Activated T-cell treated with anti-CD3 and anti-CD28 coated beads, Interleukin-2, amount 50 U/mL, for 24 hours (primary cell): ENCODE results near the gene SYDE2.

Source experiments
- DNase-seq: peaks from one replicate; pipeline ENCODE4 v3.0.0-alpha.2; 2020
- H3K27ac Mint-ChIP-seq: 2 replicates; pipeline ENCODE4 v1.8.0; 2020; ENCODE audit warnings: mild to moderate bottlenecking, mixed read lengths
- H3K27me3 Mint-ChIP-seq: 2 replicates; pipeline ENCODE4 v1.8.0; 2020; ENCODE audit warnings: mixed read lengths
- H3K36me3 Mint-ChIP-seq: 2 replicates; pipeline ENCODE4 v1.8.0; 2020; ENCODE audit warnings: low read depth, mixed read lengths
- H3K4me1 Mint-ChIP-seq: 2 replicates; pipeline ENCODE4 v1.8.0; 2020; ENCODE audit warnings: low read depth, mixed read lengths
- H3K4me3 Mint-ChIP-seq: 2 replicates; pipeline ENCODE4 v1.8.0; 2020; ENCODE audit warnings: mild to moderate bottlenecking, moderate library complexity, mixed read lengths
- H3K9me3 Mint-ChIP-seq: 2 replicates; pipeline ENCODE4 v1.8.0; 2020; ENCODE audit warnings: mixed read lengths

SYDE2 gene

GRCh38 chr1:85135392-85135798 lies 65.4 kb downstream of the SYDE2 start:
- H3K4me1 Mint-ChIP-seq, result no peaks in the 10 kb centered on the region
- no peak overlapping the region for H3K4me3 Mint-ChIP-seq
- no peaks in the 10 kb centered on the region for H3K27me3 Mint-ChIP-seq
- H3K36me3 Mint-ChIP-seq, result no peaks in the 10 kb centered on the region
- no peak for DNase-seq
- no peak overlapping the region for H3K27ac Mint-ChIP-seq
- H3K9me3 Mint-ChIP-seq, result no peaks in the 10 kb centered on the region

GRCh38 chr1:85134583-85135391 lies 66.0 kb downstream of the SYDE2 start:
- no peaks in the 10 kb centered on the region for H3K36me3 Mint-ChIP-seq
- no peak overlapping the region for H3K27ac Mint-ChIP-seq

GRCh38 chr1:85133565-85134159 lies 67.2 kb downstream of the SYDE2 start:
- Mint-ChIP-seq H3K27me3 (no peaks in the 10 kb centered on the region), H3K27ac (no peak overlapping the region), H3K4me1 (no peaks in the 10 kb centered on the region), H3K36me3 (no peaks in the 10 kb centered on the region), H3K9me3 (no peaks in the 10 kb centered on the region), H3K4me3 (no peak overlapping the region)
- no peak for DNase-seq

More at GRCh38 chr1:85134583-85135391, 66.0 kb downstream of the SYDE2 start:
- Mint-ChIP-seq H3K4me1 (no peaks in the 10 kb centered on the region), H3K9me3 (no peaks in the 10 kb centered on the region), H3K27me3 (no peaks in the 10 kb centered on the region), H3K4me3 (no peak overlapping the region)
- DNase-seq, result no peak

DNA sequence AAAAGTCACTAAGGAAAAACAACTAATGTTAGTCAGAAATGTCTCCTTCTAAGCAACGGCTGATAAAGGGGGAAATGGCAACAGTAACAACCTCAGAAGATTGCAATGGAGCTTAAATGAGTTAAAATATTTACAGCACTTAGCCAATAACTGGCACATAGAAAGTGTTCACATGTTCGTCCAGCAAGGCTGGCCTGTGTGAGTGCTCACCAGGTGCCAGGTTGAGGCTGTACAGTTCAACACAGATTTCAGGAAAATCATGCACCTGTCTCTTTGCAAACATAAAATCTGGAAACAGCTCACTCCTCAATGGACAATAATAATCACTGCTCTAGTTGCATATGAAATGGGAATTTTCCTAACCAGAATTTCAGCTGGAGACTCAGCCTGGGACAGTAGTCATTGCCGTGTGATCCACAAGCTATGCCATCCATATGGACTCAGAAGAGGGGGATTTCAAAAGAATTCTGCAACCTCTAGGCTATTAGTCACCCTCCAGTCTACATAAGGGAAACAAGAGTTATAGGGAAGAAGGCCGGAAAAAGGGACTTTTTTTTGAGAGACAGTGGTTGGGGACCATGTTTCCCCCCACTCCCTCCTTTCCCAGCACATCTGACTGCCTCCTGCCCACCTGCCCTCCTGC lies 68.6 kb downstream of the SYDE2 start:
- H3K27ac Mint-ChIP-seq, result no peak overlapping the region
- H3K4me1 Mint-ChIP-seq, result no peaks in the 10 kb centered on the region
- DNase-seq, result no peak
- H3K9me3 Mint-ChIP-seq, result no peaks in the 10 kb centered on the region
- peaks cover 2% of the 10 kb centered on the region for H3K27me3 Mint-ChIP-seq
- H3K4me3 Mint-ChIP-seq, result no peak overlapping the region
- no peaks in the 10 kb centered on the region for H3K36me3 Mint-ChIP-seq

- H3K27me3 Mint-ChIP-seq, result peaks cover 2% of the 10 kb centered on the region
- no peak overlapping the region for H3K4me3 Mint-ChIP-seq
- no peaks in the 10 kb centered on the region for H3K36me3 Mint-ChIP-seq
- no peaks in the 10 kb centered on the region for H3K4me1 Mint-ChIP-seq
- DNase-seq, result no peak
- no peak overlapping the region for H3K27ac Mint-ChIP-seq
- H3K9me3 Mint-ChIP-seq, result no peaks in the 10 kb centered on the region
Measured at GRCh38 chr1:85128316-85128715, 72.5 kb downstream of the SYDE2 start.

- H3K4me3 Mint-ChIP-seq, result no peak overlapping the region
- H3K4me1 Mint-ChIP-seq, result no peaks in the 10 kb centered on the region
- no peaks in the 10 kb centered on the region for H3K36me3 Mint-ChIP-seq
Measured at GRCh38 chr1:85125891-85126290, 74.9 kb downstream of the SYDE2 start.

GRCh38 chr1:85124091-85124490 lies 76.7 kb downstream of the SYDE2 start:
- Mint-ChIP-seq H3K36me3 (no peaks in the 10 kb centered on the region), H3K4me1 (no peaks in the 10 kb centered on the region), H3K27ac (no peak overlapping the region), H3K4me3 (no peak overlapping the region), H3K27me3 (peaks cover 6% of the 10 kb centered on the region), H3K9me3 (no peaks in the 10 kb centered on the region)
- no peak for DNase-seq

More at GRCh38 chr1:85125891-85126290, 74.9 kb downstream of the SYDE2 start:
- Mint-ChIP-seq H3K27ac (no peak overlapping the region), H3K9me3 (no peaks in the 10 kb centered on the region), H3K27me3 (peaks cover 2% of the 10 kb centered on the region)
- no peak for DNase-seq

DNA sequence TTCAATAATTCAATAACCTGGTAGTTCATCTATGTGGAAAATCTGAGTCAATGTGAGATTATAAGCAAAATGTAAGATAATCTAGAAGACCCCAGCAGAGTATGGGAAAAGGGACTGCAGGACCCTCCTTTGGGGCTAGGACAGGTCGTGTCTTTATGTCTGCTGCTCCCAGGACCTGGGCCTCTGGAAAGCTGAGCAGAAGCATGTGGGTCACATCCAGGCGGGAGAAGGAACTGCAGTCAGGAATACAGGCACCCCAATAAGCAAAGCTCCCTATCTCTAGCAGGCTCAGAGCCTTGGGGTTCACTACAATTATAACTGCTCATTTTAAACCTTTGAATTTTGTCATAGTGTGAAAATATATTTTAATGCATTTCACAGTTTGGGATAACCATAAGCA lies 78.6 kb downstream of the SYDE2 start:
- Mint-ChIP-seq H3K4me1 (no peaks in the 10 kb centered on the region), H3K4me3 (no peak overlapping the region)

GRCh38 chr1:85121744-85122143 lies 79.1 kb downstream of the SYDE2 start:
- no peak for DNase-seq
- no peaks in the 10 kb centered on the region for H3K9me3 Mint-ChIP-seq
- no peak overlapping the region for H3K4me3 Mint-ChIP-seq
- peaks cover 4% of the 10 kb centered on the region for H3K27me3 Mint-ChIP-seq
- no peak overlapping the region for H3K27ac Mint-ChIP-seq
- H3K36me3 Mint-ChIP-seq, result no peaks in the 10 kb centered on the region
- no peaks in the 10 kb centered on the region for H3K4me1 Mint-ChIP-seq

More for the DNA sequence above, 78.6 kb downstream of the SYDE2 start:
- DNase-seq, result no peak
- H3K36me3 Mint-ChIP-seq, result no peaks in the 10 kb centered on the region
- H3K27ac Mint-ChIP-seq, result no peak overlapping the region
- no peaks in the 10 kb centered on the region for H3K9me3 Mint-ChIP-seq
- peaks cover 4% of the 10 kb centered on the region for H3K27me3 Mint-ChIP-seq

DNA sequence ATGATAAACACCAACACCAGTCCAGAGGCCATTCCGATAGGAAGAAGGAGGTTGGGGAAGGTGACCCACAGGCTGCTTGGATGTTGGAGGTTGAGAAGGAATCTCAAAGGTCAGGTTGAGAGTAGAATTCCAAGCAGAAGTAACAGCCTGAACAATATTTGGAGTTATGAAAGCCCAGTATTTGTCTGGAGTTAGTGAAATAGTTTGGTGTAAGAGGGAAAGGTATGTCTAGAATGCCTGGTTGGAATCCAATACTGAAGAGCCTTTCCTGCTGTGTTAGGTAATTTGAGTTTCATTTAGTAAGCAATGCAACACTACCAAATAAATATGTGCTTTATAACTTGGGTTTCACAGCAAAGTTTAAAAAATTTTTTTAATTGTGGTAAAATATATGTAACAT lies 82.1 kb downstream of the SYDE2 start:
- no peak overlapping the region for H3K4me3 Mint-ChIP-seq
- H3K27me3 Mint-ChIP-seq, result peaks cover 4% of the 10 kb centered on the region
- H3K27ac Mint-ChIP-seq, result no peak overlapping the region
- H3K9me3 Mint-ChIP-seq, result no peaks in the 10 kb centered on the region
- H3K4me1 Mint-ChIP-seq, result no peaks in the 10 kb centered on the region
- no peaks in the 10 kb centered on the region for H3K36me3 Mint-ChIP-seq
- DNase-seq, result no peak

- Mint-ChIP-seq H3K27ac (no peak overlapping the region), H3K4me3 (no peak overlapping the region), H3K4me1 (no peaks in the 10 kb centered on the region), H3K36me3 (no peaks in the 10 kb centered on the region), H3K27me3 (peaks cover 4% of the 10 kb centered on the region), H3K9me3 (no peaks in the 10 kb centered on the region)
- DNase-seq, result no peak
Measured at GRCh38 chr1:85116856-85117255, 84.0 kb downstream of the SYDE2 start.

DNA sequence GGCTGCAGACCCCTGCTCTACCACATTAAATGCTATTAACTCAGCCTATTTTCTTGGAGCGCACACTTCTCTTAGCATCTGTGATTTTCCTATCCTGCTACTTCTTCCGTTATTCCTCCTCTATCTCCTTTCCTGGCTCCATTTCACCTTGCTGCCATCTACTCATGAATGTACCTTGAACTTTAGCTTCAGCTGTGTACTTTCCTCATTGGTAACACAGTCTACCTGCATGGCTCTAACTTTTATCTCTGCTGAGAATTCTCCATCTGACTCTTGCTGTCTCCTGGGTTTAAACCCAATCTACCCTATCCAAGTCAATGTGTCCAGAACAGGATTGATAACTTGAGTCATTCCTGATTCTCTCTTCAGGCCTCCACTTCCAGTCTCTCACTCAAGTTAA lies 84.9 kb downstream of the SYDE2 start:
- Mint-ChIP-seq H3K9me3 (no peaks in the 10 kb centered on the region), H3K27ac (no peak overlapping the region), H3K4me1 (no peaks in the 10 kb centered on the region), H3K27me3 (peaks cover 4% of the 10 kb centered on the region), H3K36me3 (no peaks in the 10 kb centered on the region), H3K4me3 (no peak overlapping the region)
- no peak for DNase-seq

GRCh38 chr1:85111695-85112094 lies 89.1 kb downstream of the SYDE2 start:
- Mint-ChIP-seq H3K27me3 (no peaks in the 10 kb centered on the region), H3K9me3 (no peaks in the 10 kb centered on the region), H3K36me3 (no peaks in the 10 kb centered on the region), H3K27ac (no peak overlapping the region), H3K4me3 (no peak overlapping the region), H3K4me1 (no peaks in the 10 kb centered on the region)
- DNase-seq, result no peak

DNA sequence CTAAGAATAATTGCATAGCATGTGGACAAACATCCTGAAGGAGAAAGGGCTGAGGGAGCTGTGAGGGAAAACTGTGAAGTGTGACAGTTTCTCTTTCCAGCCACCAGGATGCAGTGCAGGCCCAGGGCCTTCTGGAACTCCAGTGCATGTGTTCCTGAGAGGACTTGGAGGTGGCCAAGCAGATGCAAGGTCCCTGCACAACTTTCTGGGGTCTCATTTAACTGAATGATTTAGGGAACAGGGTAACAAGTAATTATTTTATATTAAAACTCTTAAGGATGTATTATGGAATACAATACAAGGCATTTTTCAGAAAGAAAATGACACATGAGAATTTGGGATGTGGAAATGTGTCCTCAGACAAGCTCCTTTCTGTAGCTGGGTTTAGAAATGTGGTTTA lies 91.3 kb downstream of the SYDE2 start:
- H3K27ac Mint-ChIP-seq, result no peak overlapping the region
- no peaks in the 10 kb centered on the region for H3K9me3 Mint-ChIP-seq
- DNase-seq, result no peak
- H3K4me3 Mint-ChIP-seq, result no peak overlapping the region
- H3K27me3 Mint-ChIP-seq, result no peaks in the 10 kb centered on the region
- H3K4me1 Mint-ChIP-seq, result no peaks in the 10 kb centered on the region
- no peaks in the 10 kb centered on the region for H3K36me3 Mint-ChIP-seq
